ENCODE measurements around the gene LIN54.

The LIN54 gene

GRCh38 chr4:83040269-83040668 lies 29.6 kb upstream of the LIN54 start:
- ChIA-PET CTCF (interaction anchor here (1.7 to 6.0 kb wide), 3 partner anchors 34 to 241 kb away, joined by 5 to 32 read pairs (median 5); no protein-coding TSS in a partner anchor), POLR2A (no interaction called here)
- no peak for DNase-seq (ENCODE audit: low read depth, low spot score)
- no peak overlapping the region for H3K4me3 ChIP-seq (ENCODE audit: low read depth, low read length)
- no peak for TF ChIP-seq CTCF (IDR thresholded peaks at IDR 0.05; ENCODE audit: insufficient read depth, low read length, missing control alignments)

GRCh38 chr4:83036991-83037665 lies 26.5 kb upstream of the LIN54 start:
- no peak for TF ChIP-seq CTCF (IDR thresholded peaks at IDR 0.05; ENCODE audit: insufficient read depth, low read length, missing control alignments)
- H3K4me3 ChIP-seq (ENCODE audit: low read depth, low read length): no peak overlapping the region
- no peak for DNase-seq (ENCODE audit: low read depth, low spot score)
- ChIA-PET POLR2A (no interaction called here), CTCF (interaction anchor here (0.7 to 6.0 kb wide), 9 partner anchors 10 to 245 kb away, joined by 3 to 32 read pairs (median 5); no protein-coding TSS in a partner anchor)

- peak; percentile 45 for TF ChIP-seq CTCF (IDR thresholded peaks at IDR 0.05; ENCODE audit: insufficient read depth, low read length, missing control alignments)
- DNase-seq (ENCODE audit: low read depth, low spot score): peak; percentile 99
- ChIA-PET POLR2A (interaction anchor here (0.5 to 1.4 kb wide), 24 partner anchors 9 to 661 kb away, joined by 3 to 12 read pairs (median 3); partner anchors contain the start of genes COQ2, HELQ, HNRNPD and HNRNPDL), CTCF (interaction anchor here (0.5 to 6.0 kb wide), 14 partner anchors 10 to 573 kb away, joined by 3 to 32 read pairs (median 4); partner anchors contain the start of genes COQ2 and LIN54)
- H3K4me3 ChIP-seq (ENCODE audit: low read depth, low read length): peak within 1 kb of the TSS; percentile 92
Measured at GRCh38 chr4:83034630-83035494, 24.2 kb upstream of the LIN54 start, which contains the start of gene COPS4. Gene COPS4 (plus strand): TSS chr4:83035183. CDS start chr4:83035225, 42 bp downstream.

GRCh38 chr4:83029688-83030087 lies 19.1 kb upstream of the LIN54 start:
- CTCF ChIA-PET: no interaction called here
- TF ChIP-seq CTCF (IDR thresholded peaks at IDR 0.05; ENCODE audit: insufficient read depth, low read length, missing control alignments): no peak
- POLR2A ChIA-PET: no interaction called here
- no peak overlapping the region for H3K4me3 ChIP-seq (ENCODE audit: low read depth, low read length)
- DNase-seq (ENCODE audit: low read depth, low spot score): no peak

GRCh38 chr4:83028976-83029375 lies 18.4 kb upstream of the LIN54 start:
- no peak overlapping the region for H3K4me3 ChIP-seq (ENCODE audit: low read depth, low read length)

More at GRCh38 chr4:83028976-83029375, 18.4 kb upstream of the LIN54 start:
- ChIA-PET POLR2A (no interaction called here), CTCF (no interaction called here)
- DNase-seq (ENCODE audit: low read depth, low spot score): no peak
- TF ChIP-seq CTCF (IDR thresholded peaks at IDR 0.05; ENCODE audit: insufficient read depth, low read length, missing control alignments): no peak
